SK-N-SH (cell line): ENCODE data around the gene FZD7. TPM values are rescaled to one million over a fixed set of nuclear protein-coding genes. Genes with fewer than 3 reads are reported as not detected.

Source experiments
- CTCF ChIA-PET: fragments of 300-600, 350-600 bp; formaldehyde crosslinking; extraction: SDS; loops from one replicate; lab custom pipeline; 2021; lab: Yijun Ruan, JAX
- POLR2A ChIA-PET: fragments of 350-600 bp; sonication (Branson Sonifier 250); formaldehyde crosslinking; extraction: SDS; loops from one replicate; lab custom pipeline; 2020; ENCODE audit warnings: antibody characterized with exemption, inconsistent platforms; lab: Yijun Ruan, JAX
- DNase-seq: peaks from one replicate; pipeline ENCODE4 v3.0.0; 2012
- H2AFZ ChIP-seq: fragments of 200-600 bp; sonication (generic); 2 replicates; pipeline ENCODE4 v1.8.1; 2016; ENCODE audit warnings: antibody characterized with exemption, mild to moderate bottlenecking, low read depth
- H3F3A ChIP-seq: fragments of 200-600 bp; sonication (generic); replicated peaks from 2 replicates; pipeline ENCODE3; 2016; ENCODE audit warnings: antibody characterized with exemption, mild to moderate bottlenecking; ENCODE audit not compliant: insufficient read depth
- H3K27ac ChIP-seq, 2 experiments: fragments of 200-500 bp in 1 of 2; fragments of 200-600 bp in 1 of 2; sonication (Bioruptor generic) in 1 of 2; sonication (generic), shearing (Covaris generic) in 1 of 2; 2 replicates each; pipeline versions ENCODE4 v1.5.1 to v1.6.1; 2014 to 2016; ENCODE audit warnings: low read depth in 2 of 2, inconsistent platforms in 1 of 2, low read length in 1 of 2, mild to moderate bottlenecking in 1 of 2, mixed read lengths in 1 of 2
- H3K27me3 ChIP-seq: fragments of 200-600 bp; sonication (generic), shearing (Covaris generic); 2 replicates; pipeline ENCODE4 v1.6.1; 2016; ENCODE audit warnings: mixed run types; ENCODE audit not compliant: insufficient read depth
- H3K36me3 ChIP-seq, 2 experiments: fragments of 200-500 bp in 1 of 2; fragments of 200-600 bp in 1 of 2; sonication (Bioruptor generic) in 1 of 2; sonication (generic) in 1 of 2; replicated peaks in 1 of 2; 2 replicates each; pipeline versions ENCODE3 to v1.5.1; 2014 to 2016; ENCODE audit warnings: low read length in 1 of 2, mild to moderate bottlenecking in 1 of 2; ENCODE audit not compliant: insufficient read depth in 2 of 2, control insufficient read depth in 1 of 2
- H3K4me1 ChIP-seq, 2 experiments: fragments of 200-500 bp in 1 of 2; fragments of 200-600 bp in 1 of 2; sonication (Bioruptor generic) in 1 of 2; sonication (generic), shearing (Covaris generic) in 1 of 2; 2 replicates each; pipeline versions ENCODE4 v1.5.1 to v1.6.1; 2014 to 2016; ENCODE audit warnings: low read depth in 1 of 2, low read length in 1 of 2, mixed run types in 1 of 2; ENCODE audit not compliant: insufficient read depth in 2 of 2, control insufficient read depth in 1 of 2
- H3K4me2 ChIP-seq: fragments of 200-600 bp; sonication (generic), shearing (Covaris generic); 2 replicates; pipeline ENCODE4 v1.6.1; 2017; ENCODE audit warnings: mixed run types
- H3K4me3 ChIP-seq, 2 experiments: fragments of 200-500 bp in 1 of 2; fragments of 200-600 bp in 1 of 2; sonication (Bioruptor generic) in 1 of 2; sonication (generic), shearing (Covaris generic) in 1 of 2; 2 replicates each; pipeline versions ENCODE4 v1.5.1 to v1.8.1; 2014 to 2016; ENCODE audit warnings: low read depth in 2 of 2, inconsistent platforms in 1 of 2, low read length in 1 of 2, mild to moderate bottlenecking in 1 of 2, mixed read lengths in 1 of 2, moderate library complexity in 1 of 2
- H3K79me2 ChIP-seq: fragments of 200-600 bp; sonication (generic); 2 replicates; pipeline ENCODE4 v1.8.1; 2017; ENCODE audit warnings: mild to moderate bottlenecking; ENCODE audit not compliant: insufficient read depth
- H3K9ac ChIP-seq: fragments of 200-600 bp; sonication (generic); 2 replicates; pipeline ENCODE4 v1.6.1; 2017; ENCODE audit warnings: mixed run types
- H3K9me2 ChIP-seq: fragments of 200-600 bp; sonication (generic); 2 replicates; pipeline ENCODE4 v1.6.1; 2017; ENCODE audit warnings: mixed run types
- H3K9me3 ChIP-seq: fragments of 200-600 bp; sonication (generic); 2 replicates; pipeline ENCODE4 v1.6.1; 2017; ENCODE audit warnings: mixed run types, mild to moderate bottlenecking, moderate library complexity
- H4K20me1 ChIP-seq: fragments of 200-600 bp; sonication (generic); 2 replicates; pipeline ENCODE4 v1.6.1; 2017; ENCODE audit warnings: mild to moderate bottlenecking, mixed run types; ENCODE audit not compliant: insufficient read depth
- EP300 ChIP-seq, 2 experiments: IDR thresholded peaks; 2 replicates each; pipeline versions ENCODE4 v1.4.0 to v1.6.1; 2012; ENCODE audit warnings: borderline replicate concordance in 1 of 2, low read depth in 1 of 2, low read length in 1 of 2
- FOSL2 ChIP-seq: IDR thresholded peaks from 2 replicates; pipeline ENCODE4 v1.4.0; 2012; ENCODE audit warnings: low read depth, mild to moderate bottlenecking, moderate library complexity, borderline replicate concordance
- GATA2 ChIP-seq: sonication (generic); formaldehyde crosslinking; IDR thresholded peaks from 2 replicates; pipeline ENCODE4 v1.5.0; 2020; ENCODE audit warnings: mild to moderate bottlenecking, missing genetic modification reagents
- MXI1 ChIP-seq: IDR thresholded peaks from 2 replicates; pipeline ENCODE4 v1.6.1; 2012; ENCODE audit warnings: mild to moderate bottlenecking, low read depth, low read length, improper control_type of control experiment
- NFIC ChIP-seq: IDR thresholded peaks from 2 replicates; pipeline ENCODE4 v1.4.0; 2012; ENCODE audit warnings: borderline replicate concordance
- NRF1 ChIP-seq: IDR thresholded peaks from 2 replicates; pipeline ENCODE4 v1.6.1; 2012; ENCODE audit warnings: low read depth, mild to moderate bottlenecking, low read length
- POLR2AphosphoS5 ChIP-seq: IDR thresholded peaks from 2 replicates; pipeline ENCODE4 v1.6.1; 2012; ENCODE audit warnings: low read depth, low read length
- RAD21 ChIP-seq: IDR thresholded peaks from 2 replicates; pipeline ENCODE4 v1.6.1; 2012; ENCODE audit warnings: mild to moderate bottlenecking, low read length
- RCOR1 ChIP-seq: fragments of 150-350 bp; IDR thresholded peaks from 2 replicates; pipeline ENCODE4 v1.6.1; 2017; ENCODE audit warnings: antibody characterized with exemption, low read length
- RXRA ChIP-seq: IDR thresholded peaks from 2 replicates; pipeline ENCODE4 v1.4.0; 2012; ENCODE audit warnings: low read depth, mild to moderate bottlenecking, borderline replicate concordance
- SIN3A ChIP-seq: IDR thresholded peaks from 2 replicates; pipeline ENCODE4 v1.6.1; 2012; ENCODE audit warnings: low read depth, mild to moderate bottlenecking, low read length, moderate library complexity, borderline replicate concordance
- SMC3 ChIP-seq: IDR thresholded peaks from 2 replicates; pipeline ENCODE4 v1.6.1; 2012; ENCODE audit warnings: low read depth, low read length, improper control_type of control experiment
- TAF1 ChIP-seq: IDR thresholded peaks from 2 replicates; pipeline ENCODE4 v1.6.1; 2012; ENCODE audit warnings: low read depth, mild to moderate bottlenecking, low read length, moderate library complexity, borderline replicate concordance
- TCF12 ChIP-seq: IDR thresholded peaks from 2 replicates; pipeline ENCODE4 v1.4.0; 2012
- WGBS: methylation state at CpG from one replicate; pipeline ENCODE4 v1.1.6; 2017; ENCODE audit warnings: low lambda C conversion rate; 5-methylcytosine and 5-hydroxymethylcytosine counted together
- polyA plus RNA-seq, 3 experiments: library from polyadenylated mRNA; depleted of rRNA; stranded (reverse); fragments of >200 nt; gene quantifications; 2 replicates each; pipeline ENCODE4 v1.2.3, GENCODE V29; 2012
- TF ChIP-seq, protein P1 (sequence below): fragments of 150-350 bp; IDR thresholded peaks from 2 replicates; pipeline ENCODE4 v1.6.1; 2016; ENCODE audit warnings: mild to moderate bottlenecking, low read depth, low read length

The FZD7 gene
- polyA plus RNA-seq, 1 of the 3 experiments (the other 2 are of a cell fraction), result 19.7 TPM

DNA sequence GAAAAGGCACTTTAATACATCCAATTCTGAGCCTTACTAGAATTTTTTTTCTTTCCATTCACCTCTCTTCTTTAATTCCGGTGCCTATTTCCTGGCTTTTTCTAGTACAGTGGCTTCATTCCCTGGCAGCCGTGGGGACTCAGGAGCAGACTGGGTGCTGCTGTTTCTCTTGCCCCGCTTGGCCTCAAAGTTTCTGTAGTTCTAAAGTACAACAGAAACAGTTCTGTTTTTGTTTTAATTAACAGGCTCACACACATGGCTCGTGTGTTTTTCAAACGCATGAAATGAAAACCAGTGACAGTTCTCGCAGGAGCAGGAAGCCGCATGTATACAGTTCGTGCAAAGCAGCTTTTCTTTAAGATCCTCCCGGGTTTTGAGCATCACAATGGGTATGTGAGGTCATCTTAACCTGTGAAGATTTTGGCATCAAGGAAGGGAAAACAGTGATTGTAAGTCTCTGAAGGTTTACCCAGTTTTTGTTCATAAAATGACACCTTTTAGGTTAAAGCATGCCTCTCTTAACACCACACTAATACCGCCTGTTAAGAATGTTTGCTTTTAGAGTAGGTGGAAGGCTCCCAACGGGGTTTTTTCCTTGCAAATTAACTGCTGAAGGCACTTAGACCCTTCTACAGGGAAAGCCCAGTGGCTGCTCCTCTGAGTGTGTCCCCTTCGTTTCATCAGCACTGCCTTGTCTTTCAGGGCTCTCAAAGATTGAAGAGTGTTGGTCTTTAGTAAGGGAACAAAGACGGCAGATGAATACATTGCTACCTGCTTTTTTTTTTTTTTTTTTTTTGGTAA is 5.8 kb downstream of the FZD7 start:
- Histone ChIP-seq H3K79me2 (peaks cover 54% of the 10 kb centered on the region), H2AFZ (no peak overlapping the region), H3K27me3 (no peaks in the 10 kb centered on the region), H3K9me3 (no peaks in the 10 kb centered on the region), H3K9me2 (no peaks in the 10 kb centered on the region), H3K27ac (peak overlapping the region; percentile 29 to 67), H3K9ac (peak overlapping the region; percentile 46; the same call in 1 of the 2 replicates), H3F3A (peaks cover 3% of the 10 kb centered on the region), H3K4me2 (peak overlapping the region; percentile 74), H3K4me3 (peak overlapping the region; percentile 15 to 35), H3K4me1 (peaks cover 12 to 40% of the 10 kb centered on the region in 2 experiments), H3K36me3 (peaks cover 18 to 31% of the 10 kb centered on the region in 2 experiments), H4K20me1 (peaks cover 35% of the 10 kb centered on the region)
- ChIA-PET CTCF (interaction anchor here (2.1 kb wide), 1 partner anchor 179 kb away, joined by 5 read pairs; no protein-coding TSS in a partner anchor), POLR2A (no interaction called here)
- 68% methylated on average over 13 of the region's 13 CpGs for WGBS
- no peak for DNase-seq
- TF ChIP-seq MXI1 (peak; percentile 66; the same call in 1 of the 2 replicates), FOSL2 (no peak), POLR2AphosphoS5 (peak; percentile 2; the same call in 1 of the 2 replicates)
- TF ChIP-seq, all 33 proteins: peak for 2

GRCh38 chr2:202040079-202040844 is 6.6 kb downstream of the FZD7 start:
- TF ChIP-seq MXI1, result no peak
- TF ChIP-seq RAD21, result no peak
- no peak for TF ChIP-seq SMC3
- TF ChIP-seq EP300 (IDR thresholded peaks at IDR 0.05; ENCODE audit: borderline replicate concordance in 1 of 2, low read depth in 1 of 2, low read length in 1 of 2), result no peak
- TF ChIP-seq NRF1, result no peak
- TF ChIP-seq RXRA, result no peak
- no peak for TF ChIP-seq TAF1
- TF ChIP-seq, protein P1, sequence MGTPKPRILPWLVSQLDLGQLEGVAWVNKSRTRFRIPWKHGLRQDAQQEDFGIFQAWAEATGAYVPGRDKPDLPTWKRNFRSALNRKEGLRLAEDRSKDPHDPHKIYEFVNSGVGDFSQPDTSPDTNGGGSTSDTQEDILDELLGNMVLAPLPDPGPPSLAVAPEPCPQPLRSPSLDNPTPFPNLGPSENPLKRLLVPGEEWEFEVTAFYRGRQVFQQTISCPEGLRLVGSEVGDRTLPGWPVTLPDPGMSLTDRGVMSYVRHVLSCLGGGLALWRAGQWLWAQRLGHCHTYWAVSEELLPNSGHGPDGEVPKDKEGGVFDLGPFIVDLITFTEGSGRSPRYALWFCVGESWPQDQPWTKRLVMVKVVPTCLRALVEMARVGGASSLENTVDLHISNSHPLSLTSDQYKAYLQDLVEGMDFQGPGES, result no peak
- TF ChIP-seq RCOR1, result no peak
- no peak for TF ChIP-seq GATA2 (CRISPR knock-in tag)
- no peak for TF ChIP-seq TCF12
- TF ChIP-seq SIN3A, result no peak
- TF ChIP-seq NFIC, result no peak
- no peaks in the 10 kb centered on the region for H3K27me3 ChIP-seq
- peaks cover 3% of the 10 kb centered on the region for H3F3A ChIP-seq
- ChIA-PET POLR2A (no interaction called here), CTCF (interaction anchor here (0.6 to 2.1 kb wide), 2 partner anchors 180 to 245 kb away, joined by 3 to 5 read pairs; no protein-coding TSS in a partner anchor)
- no peaks in the 10 kb centered on the region for H3K9me3 ChIP-seq
- peaks cover 18 to 31% of the 10 kb centered on the region in 2 experiments for H3K36me3 ChIP-seq
- no peak for DNase-seq
- no peak overlapping the region; a peak in 1 of 4 replicates for H3K27ac ChIP-seq
- H2AFZ ChIP-seq, result no peak overlapping the region
- no peaks in the 10 kb centered on the region for H3K9me2 ChIP-seq
- no peak overlapping the region for H3K4me3 ChIP-seq
- no peak overlapping the region for H3K9ac ChIP-seq
- 77% methylated on average over 4 of the region's 4 CpGs for WGBS
- peaks cover 12 to 36% of the 10 kb centered on the region in 2 experiments for H3K4me1 ChIP-seq
- no peak overlapping the region for H3K4me2 ChIP-seq
- peaks cover 46% of the 10 kb centered on the region for H3K79me2 ChIP-seq
- peaks cover 27% of the 10 kb centered on the region for H4K20me1 ChIP-seq
